Measurements from ENCODE around the gene PTPRZ1. TPM values are rescaled to one million over a fixed set of nuclear protein-coding genes. Genes with fewer than 3 reads are reported as not detected.

PTPRZ1 gene
- polyA plus RNA-seq, 5 donors = 45.2 to 116 (median 85.5) TPM

- no peak for DNase-seq
Observed at GRCh38 chr7:122040147-122040546, 167.2 kb downstream of the PTPRZ1 start.

GRCh38 chr7:122046402-122046801 lies 173.4 kb downstream of the PTPRZ1 start:
- no peak for DNase-seq

- DNase-seq = no peak
Observed at GRCh38 chr7:122054393-122054792, 181.4 kb downstream of the PTPRZ1 start.

- DNase-seq = no peak
Observed at GRCh38 chr7:122055073-122055472, 182.1 kb downstream of the PTPRZ1 start.

GRCh38 chr7:122056977-122057376 lies 184.0 kb downstream of the PTPRZ1 start:
- no peak for DNase-seq

GRCh38 chr7:122059542-122059941 lies 186.6 kb downstream of the PTPRZ1 start:
- no peak for DNase-seq

GRCh38 chr7:122063146-122063545 lies 190.2 kb downstream of the PTPRZ1 start:
- DNase-seq = no peak

- no peak for DNase-seq
Observed at GRCh38 chr7:122064971-122065370, 192.0 kb downstream of the PTPRZ1 start.

- no peak for DNase-seq
Observed at GRCh38 chr7:122067077-122067476, 194.1 kb downstream of the PTPRZ1 start.

GRCh38 chr7:122068046-122068445 lies 195.1 kb downstream of the PTPRZ1 start:
- no peak for DNase-seq

- DNase-seq = no peak
Observed at GRCh38 chr7:122068999-122069398, 196.0 kb downstream of the PTPRZ1 start.

- DNase-seq = no peak
Observed at GRCh38 chr7:122070062-122070461, 197.1 kb downstream of the PTPRZ1 start.

GRCh38 chr7:122070834-122071233 lies 197.9 kb downstream of the PTPRZ1 start:
- no peak for DNase-seq

- DNase-seq = no peak
Observed at GRCh38 chr7:122072272-122072671, 199.3 kb downstream of the PTPRZ1 start.

GRCh38 chr7:122072924-122073599 lies 200.1 kb downstream of the PTPRZ1 start:
- no peak for DNase-seq

GRCh38 chr7:122073635-122074034 lies 200.7 kb downstream of the PTPRZ1 start:
- DNase-seq = no peak

- DNase-seq = no peak
Observed at GRCh38 chr7:122082160-122082559, 209.2 kb downstream of the PTPRZ1 start.

GRCh38 chr7:122082670-122083069 lies 209.7 kb downstream of the PTPRZ1 start:
- DNase-seq = no peak

GRCh38 chr7:122092964-122093797 lies 220.2 kb downstream of the PTPRZ1 start:
- peak; percentile 19 to 40 for DNase-seq

- no peak for DNase-seq
Observed at GRCh38 chr7:122094549-122094948, 221.6 kb downstream of the PTPRZ1 start.

GRCh38 chr7:122095642-122096041 lies 222.7 kb downstream of the PTPRZ1 start:
- no peak for DNase-seq

- no peak for DNase-seq
Observed at GRCh38 chr7:122100021-122100420, 227.1 kb downstream of the PTPRZ1 start.

GRCh38 chr7:122103064-122103463 lies 230.1 kb downstream of the PTPRZ1 start:
- DNase-seq = no peak

Data from right lung (tissue), 5 donors.